ENCODE measurements around the gene ZBP1.

The ZBP1 gene

DNA sequence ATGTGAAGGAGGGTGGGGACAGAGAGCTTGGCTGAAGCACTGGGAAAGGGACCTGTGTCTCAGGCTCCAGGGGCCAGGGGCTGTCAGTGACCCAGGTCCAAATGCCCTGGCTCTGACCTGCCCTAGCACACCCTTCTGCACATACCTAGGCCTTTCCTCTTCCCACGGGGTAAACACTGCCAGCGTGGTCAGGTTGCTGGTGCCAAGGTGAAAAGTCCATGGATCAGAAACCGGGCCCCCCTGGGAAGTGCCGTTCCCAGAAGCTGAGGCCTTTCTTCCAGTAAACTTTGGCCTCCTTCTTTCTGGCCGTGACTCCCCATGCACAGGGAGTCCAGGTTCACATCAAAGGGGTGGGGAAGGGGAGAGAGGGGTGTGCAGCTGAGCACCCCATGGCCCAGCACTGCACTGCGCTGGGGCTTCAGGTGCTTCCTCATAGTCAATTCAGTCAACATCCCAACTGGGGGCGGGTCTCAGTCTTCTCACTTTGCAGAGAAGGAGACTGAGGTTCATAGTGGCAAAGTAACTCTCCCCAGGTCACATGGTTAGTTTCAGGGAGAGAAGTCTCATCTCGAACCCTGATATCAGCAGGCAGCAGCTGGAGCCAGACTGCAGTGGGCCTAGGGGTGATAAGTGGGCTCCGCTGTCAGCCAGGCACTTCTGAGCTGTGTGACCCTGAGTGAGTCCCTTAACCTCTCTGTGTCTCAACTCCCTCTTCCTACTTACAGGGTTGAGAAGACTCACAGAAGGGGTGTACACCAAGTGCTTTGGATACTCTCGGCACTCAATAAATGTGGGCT, 42.3 kb downstream of the ZBP1 start:
- Histone ChIP-seq H3K9ac (ENCODE audit: insufficient read length, low read depth) (no peak overlapping the region), H3K9me3 (ENCODE audit: insufficient read depth, low read length) (peaks cover 6% of the 10 kb centered on the region; the same call in 1 of the 2 replicates), H3K36me3 (ENCODE audit: insufficient read depth, insufficient read length, low read length) (no peaks in the 10 kb centered on the region), H3K4me3 (ENCODE audit: insufficient read length, low read depth) (no peak overlapping the region), H3K4me1 (ENCODE audit: insufficient read depth, insufficient read length) (peaks cover 7% of the 10 kb centered on the region), H3K27me3 (ENCODE audit: insufficient read depth, insufficient read length) (peaks cover 5% of the 10 kb centered on the region)
- TF ChIP-seq YY1 (IDR thresholded peaks at IDR 0.05; ENCODE audit: insufficient read depth, insufficient read length), result no peak
- no peak for TF ChIP-seq ZNF274 (IDR thresholded peaks at IDR 0.05; ENCODE audit: low read depth, low read length)
- no peak for TF ChIP-seq SUZ12 (IDR thresholded peaks at IDR 0.05; ENCODE audit: extremely low read depth, insufficient read depth, insufficient read length)
- DNase-seq (ENCODE audit: low read depth, low spot score), result no peak

DNA sequence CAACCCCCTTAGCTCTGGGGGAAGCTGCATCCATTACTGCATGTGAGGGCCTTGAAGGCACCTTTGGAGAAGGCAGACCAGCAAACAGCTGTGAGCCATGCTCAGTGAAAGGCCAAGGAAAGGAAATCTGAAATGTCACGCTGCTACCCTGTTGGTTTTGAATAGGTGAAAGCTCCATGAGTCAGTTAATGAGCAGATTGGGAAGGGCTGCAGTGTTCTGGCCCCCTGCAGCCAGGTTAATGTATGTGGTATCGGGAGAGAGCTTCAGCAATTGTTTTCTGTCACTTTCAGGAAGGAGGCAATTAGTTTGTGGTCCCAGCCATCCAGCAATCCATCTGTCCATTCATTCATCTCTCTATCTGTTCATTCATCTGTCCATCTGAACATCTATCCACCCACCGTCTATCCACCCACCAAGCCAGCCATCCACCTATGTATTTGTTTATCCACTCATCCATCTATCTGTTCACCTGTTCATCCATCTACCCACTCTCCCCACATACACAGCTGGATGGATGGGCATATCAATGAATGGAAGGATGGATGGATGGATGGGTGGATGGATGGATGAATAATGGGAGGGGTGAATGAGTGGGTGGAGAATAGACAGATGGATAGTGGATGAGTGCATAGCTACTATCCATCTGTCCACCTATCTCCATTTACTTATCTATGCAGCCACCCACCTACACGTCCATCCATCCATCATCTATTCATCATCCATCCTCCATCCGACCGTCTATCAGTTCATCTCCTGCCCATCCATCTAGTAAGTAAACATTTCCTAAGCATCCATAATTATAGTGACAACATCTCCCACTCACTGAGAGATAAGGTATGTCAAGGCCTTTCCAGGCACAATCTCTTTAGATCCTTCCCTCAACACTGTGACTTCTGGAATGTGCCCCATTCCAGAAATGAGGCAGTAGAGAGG, 43.3 kb downstream of the ZBP1 start:
- peaks cover 7% of the 10 kb centered on the region for H3K4me1 ChIP-seq (ENCODE audit: insufficient read depth, insufficient read length)
- peaks cover 9% of the 10 kb centered on the region for H3K27me3 ChIP-seq (ENCODE audit: insufficient read depth, insufficient read length)
- no peak for DNase-seq (ENCODE audit: low read depth, low spot score)
- TF ChIP-seq YY1 (IDR thresholded peaks at IDR 0.05; ENCODE audit: insufficient read depth, insufficient read length) (no peak), SUZ12 (IDR thresholded peaks at IDR 0.05; ENCODE audit: extremely low read depth, insufficient read depth, insufficient read length) (no peak), ZNF274 (IDR thresholded peaks at IDR 0.05; ENCODE audit: low read depth, low read length) (no peak)
- no peaks in the 10 kb centered on the region for H3K36me3 ChIP-seq (ENCODE audit: insufficient read depth, insufficient read length, low read length)
- no peak overlapping the region for H3K9ac ChIP-seq (ENCODE audit: insufficient read length, low read depth)
- peaks cover 6% of the 10 kb centered on the region; the same call in 1 of the 2 replicates for H3K9me3 ChIP-seq (ENCODE audit: insufficient read depth, low read length)
- H3K4me3 ChIP-seq (ENCODE audit: insufficient read length, low read depth), result no peak overlapping the region

DNA sequence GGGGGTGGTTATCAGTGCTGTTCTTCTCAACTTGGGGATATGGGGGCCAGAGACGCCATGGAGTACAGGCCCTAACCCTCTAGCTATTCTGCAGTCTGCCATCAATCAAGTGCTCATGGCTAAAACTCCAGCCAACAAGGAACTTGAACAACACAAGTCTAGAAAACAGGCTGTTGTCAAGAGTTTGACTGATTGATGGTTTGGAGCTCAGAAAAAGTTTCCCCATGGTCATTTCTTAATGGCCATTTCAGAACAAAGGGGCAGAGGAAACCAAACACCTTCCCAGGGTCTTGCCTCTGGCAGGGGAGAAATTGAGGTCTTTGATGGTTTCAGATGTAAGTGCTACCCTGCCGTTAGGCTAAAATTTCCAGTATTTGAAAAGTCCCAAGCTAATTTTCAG, 44.2 kb downstream of the ZBP1 start:
- no peak for DNase-seq (ENCODE audit: low read depth, low spot score)
- H3K4me3 ChIP-seq (ENCODE audit: insufficient read length, low read depth), result no peak overlapping the region
- peaks cover 9% of the 10 kb centered on the region for H3K27me3 ChIP-seq (ENCODE audit: insufficient read depth, insufficient read length)

DNA sequence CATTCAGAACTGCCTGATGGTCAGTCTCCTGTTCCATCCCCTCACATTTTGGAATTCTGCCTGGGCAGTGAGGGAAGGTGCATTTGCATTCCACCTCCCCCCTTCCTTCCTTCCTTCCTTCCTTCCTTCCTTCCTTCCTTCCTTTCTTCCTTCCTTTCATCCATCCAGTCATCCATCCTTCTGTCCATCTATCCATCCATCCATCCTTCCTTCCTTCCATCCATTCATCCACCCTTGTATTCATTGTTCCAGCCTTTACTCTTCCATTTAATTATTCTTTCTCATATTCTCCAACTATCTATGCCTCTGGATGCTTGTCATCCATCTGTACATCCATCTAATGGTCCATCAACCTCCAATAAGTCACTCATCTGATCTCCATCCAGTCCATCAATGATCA, 45.3 kb downstream of the ZBP1 start:
- TF ChIP-seq SUZ12 (IDR thresholded peaks at IDR 0.05; ENCODE audit: extremely low read depth, insufficient read depth, insufficient read length), result no peak
- no peak for TF ChIP-seq ZNF274 (IDR thresholded peaks at IDR 0.05; ENCODE audit: low read depth, low read length)
- no peak for TF ChIP-seq YY1 (IDR thresholded peaks at IDR 0.05; ENCODE audit: insufficient read depth, insufficient read length)
- peaks cover 9% of the 10 kb centered on the region for H3K27me3 ChIP-seq (ENCODE audit: insufficient read depth, insufficient read length)
- DNase-seq (ENCODE audit: low read depth, low spot score), result no peak
- no peak overlapping the region for H3K9ac ChIP-seq (ENCODE audit: insufficient read length, low read depth)
- H3K9me3 ChIP-seq (ENCODE audit: insufficient read depth, low read length), result peaks cover 6% of the 10 kb centered on the region; the same call in 1 of the 2 replicates
- H3K4me1 ChIP-seq (ENCODE audit: insufficient read depth, insufficient read length), result peaks cover 5% of the 10 kb centered on the region
- H3K36me3 ChIP-seq (ENCODE audit: insufficient read depth, insufficient read length, low read length), result no peaks in the 10 kb centered on the region
- no peak overlapping the region for H3K4me3 ChIP-seq (ENCODE audit: insufficient read length, low read depth)

More for the DNA sequence above, 44.2 kb downstream of the ZBP1 start:
- peaks cover 5% of the 10 kb centered on the region for H3K4me1 ChIP-seq (ENCODE audit: insufficient read depth, insufficient read length)
- TF ChIP-seq SUZ12 (IDR thresholded peaks at IDR 0.05; ENCODE audit: extremely low read depth, insufficient read depth, insufficient read length) (no peak), YY1 (IDR thresholded peaks at IDR 0.05; ENCODE audit: insufficient read depth, insufficient read length) (no peak), ZNF274 (IDR thresholded peaks at IDR 0.05; ENCODE audit: low read depth, low read length) (no peak)
- no peaks in the 10 kb centered on the region for H3K36me3 ChIP-seq (ENCODE audit: insufficient read depth, insufficient read length, low read length)
- peaks cover 6% of the 10 kb centered on the region; the same call in 1 of the 2 replicates for H3K9me3 ChIP-seq (ENCODE audit: insufficient read depth, low read length)
- H3K9ac ChIP-seq (ENCODE audit: insufficient read length, low read depth), result no peak overlapping the region

DNA sequence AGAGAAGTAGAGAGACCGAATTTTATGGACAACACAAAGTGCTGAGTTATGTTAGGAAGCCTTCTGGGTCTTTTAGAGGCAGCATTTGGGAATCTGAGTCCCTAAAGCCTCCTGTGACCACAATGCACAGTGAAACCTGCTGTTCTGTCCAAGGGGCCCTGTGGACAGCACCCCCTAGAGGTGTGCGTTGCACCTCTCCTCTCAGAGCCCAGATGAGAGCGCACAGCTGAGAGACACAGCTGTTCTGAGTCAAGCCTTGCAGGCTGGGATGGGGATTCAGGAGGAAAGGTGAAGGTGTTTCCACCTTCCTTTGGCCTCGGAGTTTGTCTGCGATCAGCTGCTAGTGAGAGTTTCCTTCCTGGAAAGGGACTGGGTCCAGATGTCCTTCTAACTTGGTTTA, 46.3 kb downstream of the ZBP1 start:
- Histone ChIP-seq H3K36me3 (ENCODE audit: insufficient read depth, insufficient read length, low read length) (no peaks in the 10 kb centered on the region), H3K9me3 (ENCODE audit: insufficient read depth, low read length) (peaks cover 6% of the 10 kb centered on the region; the same call in 1 of the 2 replicates), H3K9ac (ENCODE audit: insufficient read length, low read depth) (no peak overlapping the region), H3K4me3 (ENCODE audit: insufficient read length, low read depth) (no peak overlapping the region), H3K4me1 (ENCODE audit: insufficient read depth, insufficient read length) (peaks cover 5% of the 10 kb centered on the region), H3K27me3 (ENCODE audit: insufficient read depth, insufficient read length) (peaks cover 9% of the 10 kb centered on the region)
- TF ChIP-seq SUZ12 (IDR thresholded peaks at IDR 0.05; ENCODE audit: extremely low read depth, insufficient read depth, insufficient read length), result no peak
- no peak for TF ChIP-seq YY1 (IDR thresholded peaks at IDR 0.05; ENCODE audit: insufficient read depth, insufficient read length)
- TF ChIP-seq ZNF274 (IDR thresholded peaks at IDR 0.05; ENCODE audit: low read depth, low read length), result no peak
- DNase-seq (ENCODE audit: low read depth, low spot score), result peak; percentile 46

DNA sequence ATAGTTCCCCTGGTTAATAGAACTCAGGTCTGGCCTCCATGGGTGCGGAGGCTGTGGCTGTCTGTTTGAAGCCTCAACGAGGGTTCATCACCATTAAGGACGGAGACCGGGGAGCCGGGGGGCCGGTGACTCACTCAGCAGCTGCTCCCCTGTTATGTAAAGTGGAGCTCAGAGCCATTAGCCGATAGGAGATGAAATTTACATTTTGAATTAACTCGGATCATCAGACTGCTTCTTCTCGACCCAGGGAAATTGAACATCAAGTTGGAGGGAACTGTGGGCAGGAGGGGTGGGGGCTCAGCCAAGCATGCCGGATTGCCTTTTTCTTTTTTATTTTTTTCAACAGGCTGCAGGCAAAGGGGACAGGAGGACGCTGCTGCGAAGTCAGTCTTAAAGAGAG, 47.0 kb downstream of the ZBP1 start:
- DNase-seq (ENCODE audit: low read depth, low spot score), result peak; percentile 54

More for the DNA sequence above, 47.0 kb downstream of the ZBP1 start:
- TF ChIP-seq YY1 (IDR thresholded peaks at IDR 0.05; ENCODE audit: insufficient read depth, insufficient read length) (no peak), SUZ12 (IDR thresholded peaks at IDR 0.05; ENCODE audit: extremely low read depth, insufficient read depth, insufficient read length) (no peak), ZNF274 (IDR thresholded peaks at IDR 0.05; ENCODE audit: low read depth, low read length) (no peak)
- no peak overlapping the region for H3K4me3 ChIP-seq (ENCODE audit: insufficient read length, low read depth)
- peaks cover 6% of the 10 kb centered on the region; the same call in 1 of the 2 replicates for H3K9me3 ChIP-seq (ENCODE audit: insufficient read depth, low read length)
- no peak overlapping the region for H3K9ac ChIP-seq (ENCODE audit: insufficient read length, low read depth)
- peaks cover 4% of the 10 kb centered on the region for H3K27me3 ChIP-seq (ENCODE audit: insufficient read depth, insufficient read length)
- peaks cover 5% of the 10 kb centered on the region for H3K4me1 ChIP-seq (ENCODE audit: insufficient read depth, insufficient read length)
- H3K36me3 ChIP-seq (ENCODE audit: insufficient read depth, insufficient read length, low read length), result no peaks in the 10 kb centered on the region

Measured in NT2/D1 (cell line).